ENCODE data around the gene MED6.

- no peak for TF ChIP-seq CTCF (IDR thresholded peaks at IDR 0.05)
- TF ChIP-seq EP300 (IDR thresholded peaks at IDR 0.05), result no peak
- no peak for TF ChIP-seq POLR2AphosphoS5 (IDR thresholded peaks at IDR 0.05)
Observed at GRCh38 chr14:70563417-70563816, 37.0 kb downstream of the MED6 start.

Measured in suprapubic skin (tissue), 4 donors.